Measurements from ENCODE around the gene SPP1.

SPP1 gene

DNA sequence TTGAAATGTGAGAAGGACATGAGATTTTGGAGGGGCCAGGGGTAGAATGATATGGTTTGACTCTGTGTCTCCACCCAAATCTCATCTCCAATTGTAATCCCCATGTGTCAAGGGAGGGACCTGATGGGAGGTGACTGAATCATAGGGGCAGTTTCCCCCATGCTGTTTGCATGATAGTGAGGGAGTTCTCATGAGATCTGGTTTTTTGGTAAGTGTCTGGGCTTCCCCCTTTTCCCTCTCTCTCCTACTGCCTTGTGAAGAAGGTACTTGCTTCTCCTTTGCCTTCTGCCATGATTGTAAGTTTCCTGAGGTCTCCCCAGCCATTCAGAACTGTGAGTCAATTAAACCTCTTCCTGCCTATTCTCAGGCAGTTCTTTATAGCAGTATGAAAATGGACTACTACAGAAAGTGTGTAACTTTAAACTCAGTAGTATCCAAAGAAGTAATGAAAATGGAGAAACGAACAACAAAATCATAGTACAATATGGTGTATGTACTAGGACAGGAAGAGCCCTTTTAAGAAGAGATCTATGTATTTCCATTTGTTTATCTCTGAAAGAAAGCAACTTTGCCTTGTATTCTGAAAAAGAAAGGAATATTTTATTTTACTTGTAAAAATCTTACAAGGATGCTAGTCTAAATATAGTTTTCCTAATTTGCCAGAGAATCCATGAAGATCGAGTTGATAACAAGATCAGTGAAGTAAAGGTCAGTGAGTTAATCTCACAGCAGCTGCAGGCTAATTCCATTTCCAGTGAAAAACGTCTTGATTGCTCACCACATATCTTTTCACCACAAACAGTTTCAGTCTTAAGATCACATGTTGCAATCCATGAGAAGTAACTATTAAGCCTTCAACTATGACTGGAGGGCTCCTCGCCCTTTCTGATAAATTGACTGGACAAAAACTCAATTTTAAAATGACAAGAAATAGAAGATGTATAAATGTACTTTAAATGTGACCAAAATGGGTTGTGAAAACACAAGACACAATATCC, 52.4 kb downstream of the SPP1 start:
- no peak for DNase-seq

DNA sequence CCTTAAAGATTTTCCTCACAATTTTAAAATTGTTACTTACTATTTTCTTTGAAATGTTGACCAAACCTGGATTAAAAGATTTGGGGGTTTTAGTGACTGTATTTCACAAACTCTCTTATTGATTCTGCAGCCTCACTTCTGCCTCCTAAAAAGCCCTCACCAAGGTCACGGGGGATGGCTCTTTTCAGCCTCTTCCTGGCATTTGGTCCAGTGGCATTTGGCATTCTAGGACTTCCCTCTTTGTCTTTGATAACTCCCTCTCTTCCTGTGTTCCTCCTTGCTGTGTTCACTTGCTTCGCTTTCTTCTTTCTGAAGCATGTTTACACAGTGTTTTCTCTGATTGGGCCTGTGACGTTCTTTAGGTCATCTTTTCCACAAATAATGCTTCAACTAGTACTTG, 53.4 kb downstream of the SPP1 start:
- DNase-seq = no peak

DNA sequence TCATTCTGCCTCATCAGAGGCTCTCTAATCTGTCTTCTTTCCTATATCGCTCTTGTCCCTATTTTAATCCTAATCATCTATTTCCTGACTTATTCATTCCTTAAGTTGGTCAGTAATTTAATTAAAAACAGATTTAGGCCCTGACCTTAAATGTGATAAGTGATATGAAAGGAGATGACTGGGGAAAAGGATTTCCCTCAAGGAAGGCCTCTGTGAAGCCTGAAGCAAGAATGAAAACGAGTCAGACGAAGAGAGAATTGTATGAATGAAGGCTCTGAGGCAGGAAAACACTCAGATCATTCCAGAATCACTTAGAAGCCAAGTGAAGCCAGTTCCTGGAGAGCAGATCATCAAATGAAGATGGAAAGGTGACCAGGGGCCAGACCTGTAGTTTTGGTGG, 54.0 kb downstream of the SPP1 start:
- no peak for DNase-seq

DNA sequence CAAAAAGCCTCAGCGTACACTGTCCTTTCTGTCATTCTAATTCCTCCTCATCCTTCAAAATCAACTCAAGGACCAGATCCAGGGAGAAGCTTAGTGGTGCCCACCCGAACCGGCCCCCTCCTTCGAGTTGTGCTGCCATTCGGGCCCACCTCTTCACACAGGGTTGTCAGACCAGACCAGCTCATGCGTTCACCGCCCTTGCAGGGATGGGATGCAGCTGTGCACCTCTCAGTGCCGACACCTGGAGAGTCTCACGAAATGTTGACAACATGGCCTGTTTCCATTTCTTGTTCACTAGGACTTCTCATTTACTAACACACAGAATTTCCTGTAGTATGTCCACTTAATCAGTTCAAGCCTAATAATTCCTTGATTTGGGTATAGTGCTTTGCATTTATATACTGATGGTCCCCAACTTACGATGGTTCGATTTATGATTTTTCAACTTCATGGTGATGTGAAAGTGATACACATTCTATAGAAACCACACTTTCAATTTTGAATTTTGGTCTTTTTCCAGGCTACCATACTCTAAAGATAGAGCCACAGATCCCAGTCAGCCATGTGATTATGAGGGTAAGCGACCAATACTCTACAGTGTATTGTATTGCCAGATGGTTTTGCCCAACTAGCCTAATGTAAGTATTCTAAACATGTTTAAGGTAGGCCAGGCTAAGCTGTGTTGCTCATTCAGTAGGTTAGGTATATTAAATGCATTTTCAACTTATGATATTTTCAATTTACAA, 55.2 kb downstream of the SPP1 start:
- DNase-seq = no peak

Measured in CD4-positive, alpha-beta T cell treated with Interleukin-15 for 1 hour (primary cell).